Activated CD8-positive, alpha-beta memory T cell treated with anti-CD3 and anti-CD28 coated beads for 1 hour (primary cell): ENCODE measurements around the gene NARF.
"Not testable (repeated sequence)": the region's sequence is repeated elsewhere in the genome, so short reads cannot be mapped to it uniquely, and the experiment has no call there.

Experiments used
- DNase-seq, 2 donors: peaks; one replicate each; pipeline ENCODE4 v3.0.0-alpha.2; 2020; ENCODE audit warnings: low read depth in 1 of 2; ENCODE audit errors: extremely low read depth in 1 of 2

Gene NARF

DNA sequence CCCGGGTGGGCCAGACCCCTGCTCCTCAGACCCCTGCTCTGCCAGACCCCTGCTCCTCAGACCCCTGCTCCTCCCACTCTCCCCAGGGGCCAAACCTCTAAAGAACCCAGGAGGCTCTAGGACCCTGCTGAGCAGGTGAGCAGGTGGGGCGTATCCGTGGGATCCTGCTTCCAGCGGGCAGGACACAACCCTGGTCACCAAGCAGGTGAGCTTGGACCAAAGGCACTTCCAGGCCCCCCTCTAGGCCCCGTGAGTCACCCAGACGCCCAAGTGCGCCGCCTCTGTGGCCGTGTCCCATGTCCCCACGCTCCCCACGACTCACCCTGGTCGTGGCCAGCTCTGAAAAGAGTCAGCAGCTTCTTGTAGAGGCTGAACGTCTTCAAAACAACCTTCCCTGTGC is 13.0 kb upstream of the NARF start:
- no peak for DNase-seq

DNA sequence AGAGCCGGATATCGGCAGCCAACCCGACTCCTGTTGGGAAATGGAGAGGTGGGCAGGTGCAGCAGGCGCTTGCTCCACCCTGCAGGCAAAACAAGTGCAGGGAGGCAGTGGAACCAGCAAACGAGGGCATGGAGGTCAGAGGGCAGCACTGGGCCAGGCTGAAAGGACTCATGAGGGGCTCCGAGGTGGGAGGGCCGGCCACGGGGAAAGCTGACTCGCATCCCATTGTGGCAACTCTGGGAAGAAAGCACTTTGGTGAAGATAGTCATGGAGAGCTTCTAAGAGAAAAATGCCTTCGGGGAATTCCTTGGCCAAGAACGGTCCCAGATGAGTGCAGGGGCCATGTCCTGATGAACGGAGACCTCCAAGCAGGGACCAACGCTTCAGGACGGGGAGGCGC is 12.4 kb upstream of the NARF start:
- no peak for DNase-seq

DNA sequence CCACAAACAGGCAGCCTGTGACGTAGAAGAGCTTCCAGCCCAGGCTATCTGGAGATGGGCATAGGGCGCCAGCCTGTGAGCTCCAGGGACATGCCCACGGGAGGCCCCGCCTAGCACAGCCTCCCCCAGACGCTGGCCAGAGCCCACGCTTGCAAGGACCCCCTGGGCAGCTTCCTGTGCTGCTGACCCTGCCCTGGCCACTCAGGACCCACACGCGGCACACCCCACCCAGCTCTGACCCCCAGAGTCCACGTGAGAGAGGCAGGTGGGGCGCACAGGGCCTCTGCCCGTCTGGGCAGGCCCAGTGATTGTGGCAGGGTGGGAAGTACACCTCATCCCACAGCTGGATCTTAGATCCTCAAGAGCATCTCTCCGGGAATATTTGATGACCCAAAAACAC is 11.9 kb upstream of the NARF start:
- no peak for DNase-seq

DNA sequence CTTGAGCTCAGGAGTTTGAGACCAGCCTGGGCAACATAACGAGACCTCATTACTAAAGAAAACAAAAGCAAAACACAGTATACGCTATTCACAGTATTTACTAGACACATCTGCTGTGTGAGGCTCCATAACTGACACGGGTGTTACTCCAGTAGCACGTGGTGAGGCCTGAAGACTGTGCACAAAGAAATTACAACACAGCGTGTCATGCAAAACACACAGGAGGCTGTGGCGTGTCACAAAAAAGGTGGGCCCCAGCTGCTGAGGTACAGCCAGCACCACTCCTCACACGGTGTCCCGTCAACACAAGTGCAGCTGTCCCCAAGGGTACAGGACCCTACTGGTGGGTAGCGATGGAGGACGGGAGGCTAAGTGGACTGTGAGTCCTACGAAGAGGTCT is 10.7 kb upstream of the NARF start:
- DNase-seq: no peak

DNA sequence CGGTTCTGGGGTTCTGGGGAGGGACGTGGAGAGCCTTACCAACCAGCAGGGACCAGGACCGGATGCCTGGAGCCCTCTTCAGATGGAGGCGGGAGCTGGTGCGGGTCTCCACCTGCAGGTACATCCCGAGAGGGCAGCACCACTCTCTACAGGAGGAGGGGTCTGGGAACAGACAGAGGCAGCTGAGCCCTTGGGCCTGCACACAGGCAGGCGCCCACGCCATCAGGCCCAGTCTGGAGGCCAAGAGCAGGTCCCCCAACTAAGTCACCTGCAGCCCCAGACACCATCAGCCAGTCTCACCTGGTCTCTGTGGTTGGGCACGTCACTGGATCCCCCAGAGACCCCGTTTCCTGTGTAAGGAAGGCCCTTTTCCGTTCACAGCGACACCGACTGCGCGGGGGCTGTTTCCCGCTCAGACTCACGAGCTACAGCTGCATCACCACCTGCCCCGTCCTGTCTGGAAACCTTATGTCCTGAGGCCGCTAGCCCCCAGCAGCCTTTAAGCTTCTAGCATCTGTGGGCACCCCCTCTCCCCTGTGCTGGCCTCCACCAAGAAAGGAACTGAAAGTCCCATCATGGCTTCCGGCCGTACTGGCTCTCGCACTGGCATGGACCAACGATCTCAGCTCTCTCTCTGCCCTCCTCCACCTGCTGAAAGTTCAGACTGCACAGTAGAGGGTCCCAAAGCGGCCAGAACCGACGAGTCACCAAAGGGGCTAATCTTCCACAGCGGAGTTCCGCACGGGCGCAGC is 9.2 kb upstream of the NARF start:
- peak; percentile 47 to 57 for DNase-seq

DNA sequence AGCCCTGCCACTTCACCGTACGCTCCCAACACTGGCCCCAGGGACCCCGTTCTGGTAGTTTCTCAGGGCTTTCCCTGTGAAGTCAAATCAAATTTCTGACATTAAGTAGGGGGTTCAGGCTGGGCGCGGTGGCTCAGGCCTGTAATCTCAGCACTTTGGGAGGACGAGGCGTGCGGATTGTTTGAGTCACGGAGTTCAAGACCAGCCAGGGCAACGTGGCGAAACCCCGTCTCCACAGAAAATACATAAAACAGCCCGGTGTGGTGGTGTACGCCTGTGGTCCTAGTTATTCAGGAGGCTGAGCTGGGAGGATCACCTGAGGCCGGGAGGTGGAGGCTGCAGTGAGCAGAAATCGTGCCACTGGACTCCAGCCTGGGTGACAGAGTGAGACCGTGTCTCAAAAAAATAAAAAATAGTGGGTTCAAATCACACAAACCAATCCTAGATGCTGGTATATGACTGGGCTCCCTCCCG is 8.6 kb upstream of the NARF start:
- DNase-seq: no peak

DNA sequence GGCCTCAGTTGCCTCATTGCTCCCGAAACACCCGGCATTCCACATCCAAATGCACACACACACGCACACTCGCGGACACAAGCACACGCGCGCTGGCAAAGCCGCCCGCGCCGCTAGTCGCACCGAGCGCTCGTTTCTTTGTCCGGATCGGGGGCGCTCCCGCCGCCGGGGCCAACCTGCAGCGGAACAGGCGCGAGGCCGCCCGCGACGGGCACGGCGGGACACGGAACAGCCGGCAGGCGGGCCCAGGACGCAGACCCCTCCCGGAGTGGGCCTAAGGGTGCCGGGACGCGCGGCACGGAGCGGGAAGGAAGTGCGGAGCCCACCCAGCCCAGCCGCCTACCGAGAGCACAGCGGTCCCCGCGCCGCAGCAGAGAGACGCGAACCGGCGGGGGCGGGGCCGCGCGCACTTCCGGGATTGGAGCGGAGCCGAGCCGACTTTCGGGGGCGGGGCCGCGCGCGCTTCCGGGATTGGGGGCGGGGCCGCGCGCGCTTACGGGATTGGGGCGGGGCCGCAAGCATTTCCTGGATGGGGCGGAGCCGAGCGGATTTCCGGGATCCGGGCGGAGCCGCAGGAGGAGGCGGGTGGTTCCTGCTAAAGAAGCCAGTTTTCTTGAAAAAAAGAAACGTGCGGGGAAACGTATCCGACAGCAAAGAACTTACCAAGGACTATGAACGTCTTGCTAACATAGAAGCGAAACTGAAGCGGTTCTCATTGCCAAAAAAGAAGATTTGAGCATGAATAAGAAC is 8.0 kb upstream of the NARF start, which contains the start of gene CYBC1:
TSS of gene CYBC1 (minus strand) at position 396 of the 750 bp plus-strand sequence. CDS start 1,498 bp downstream, outside the sequence.
- DNase-seq: peak; percentile 85 to 94

DNA sequence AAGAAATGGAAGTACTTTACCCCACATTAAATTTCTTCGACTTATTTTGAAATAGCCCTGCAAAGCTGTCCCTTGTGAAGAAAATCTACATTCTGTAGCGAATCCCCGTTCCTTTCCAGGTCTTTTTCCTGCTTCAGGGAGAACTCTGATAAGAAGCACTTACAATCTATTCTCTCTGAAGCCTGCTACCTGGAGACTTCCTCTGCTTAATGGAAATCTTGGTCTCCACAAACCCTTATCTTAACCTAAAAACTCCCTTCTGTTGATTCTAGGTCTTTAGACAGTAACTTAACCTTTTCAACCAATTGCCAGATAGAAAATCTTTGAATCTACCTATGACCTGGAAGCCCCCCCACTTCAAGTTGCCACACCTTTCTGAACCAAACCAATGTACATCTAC is 6.4 kb upstream of the NARF start:
- no peak for DNase-seq

DNA sequence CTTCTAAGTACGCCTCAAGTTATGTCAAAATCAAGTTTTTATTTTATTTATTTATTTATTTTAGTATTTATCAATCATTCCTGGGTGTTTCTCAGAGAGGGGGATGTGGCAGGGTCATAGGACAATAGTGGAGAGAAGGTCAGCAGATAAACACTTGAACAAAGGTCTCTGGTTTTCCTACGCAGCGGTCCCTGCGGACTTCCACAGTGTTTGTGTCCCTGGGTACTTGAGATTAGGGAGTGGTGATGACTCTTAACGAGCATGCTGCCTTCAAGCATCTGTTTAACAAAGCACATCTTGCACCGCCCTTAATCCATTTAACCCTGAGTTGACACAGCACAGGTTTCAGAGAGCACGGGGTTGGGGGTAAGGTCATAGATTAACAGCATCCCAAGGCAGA is 5.4 kb upstream of the NARF start:
- not testable (repeated sequence) for DNase-seq

DNA sequence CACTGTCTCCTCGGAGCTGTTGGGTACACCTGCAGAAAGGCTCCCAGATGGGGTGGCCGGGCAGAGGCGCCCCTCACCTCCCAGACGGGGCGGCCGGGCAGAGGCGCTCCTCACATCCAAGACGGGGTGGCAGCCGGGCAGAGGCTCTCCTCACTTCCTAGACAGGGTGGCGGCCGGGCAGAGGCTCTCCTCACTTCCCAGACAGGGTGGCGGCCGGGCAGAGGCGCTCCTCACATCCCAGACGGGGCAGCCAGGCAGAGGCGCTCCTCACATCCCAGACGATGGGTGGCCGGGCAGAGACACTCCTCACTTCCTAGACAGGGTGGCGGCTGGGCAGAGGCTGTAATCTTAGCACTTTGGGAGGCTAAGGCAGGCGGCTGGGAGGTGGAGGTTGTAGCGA is 4.8 kb upstream of the NARF start:
- not testable (repeated sequence) for DNase-seq

DNA sequence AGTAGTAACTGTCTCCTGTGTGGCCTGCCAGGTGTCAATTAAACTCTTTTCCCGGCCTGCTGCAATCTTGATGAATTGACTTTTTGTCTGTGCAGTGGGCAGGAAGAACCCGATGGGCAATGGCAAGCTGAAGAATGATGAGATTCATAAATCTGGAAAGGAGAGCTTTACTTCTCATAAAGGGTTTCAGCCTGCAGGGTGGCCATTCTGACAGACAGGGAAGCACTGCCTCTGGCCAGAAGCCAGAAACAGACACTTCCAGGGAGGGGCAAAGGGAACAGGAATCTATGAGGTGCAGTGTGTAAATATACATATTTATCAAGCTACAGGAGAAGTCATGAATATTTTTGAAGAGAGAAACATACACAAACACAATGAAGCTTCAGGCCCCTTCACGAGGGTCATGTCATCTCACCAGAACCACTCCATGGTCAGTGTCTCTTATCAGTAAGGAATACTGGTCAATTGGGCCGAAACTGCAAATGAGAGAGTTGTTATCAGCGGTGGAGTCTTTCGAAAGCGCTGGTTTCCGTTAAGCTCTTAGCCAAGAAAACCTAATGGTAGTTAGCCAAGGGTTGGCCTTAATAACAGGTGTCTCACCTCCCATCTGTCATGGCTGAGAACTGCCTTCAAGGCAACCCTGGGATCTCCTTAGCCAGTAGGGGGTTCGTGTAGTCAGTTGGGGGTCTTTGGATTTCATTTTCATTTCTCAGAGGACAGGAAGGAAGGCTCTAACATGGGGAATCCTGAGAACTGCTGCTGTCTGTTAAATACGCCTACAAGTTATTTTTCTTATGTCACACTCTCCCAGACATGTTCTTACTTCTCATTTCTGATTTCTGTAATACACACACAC is 1.2 kb upstream of the NARF start:
- DNase-seq: no peak

DNA sequence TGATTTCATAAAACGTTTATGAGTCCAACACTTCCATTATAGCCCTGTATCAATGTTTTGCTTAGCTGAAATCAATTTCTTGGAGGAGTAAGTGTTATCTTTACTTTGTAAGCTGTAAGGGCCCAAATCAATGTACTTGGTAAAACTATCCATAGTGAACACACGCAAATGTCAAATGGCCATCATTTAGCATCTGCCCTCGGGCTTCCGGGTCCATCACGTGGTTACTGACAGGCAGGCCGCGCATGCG is 687 bp upstream of the NARF start:
- no peak for DNase-seq

DNA sequence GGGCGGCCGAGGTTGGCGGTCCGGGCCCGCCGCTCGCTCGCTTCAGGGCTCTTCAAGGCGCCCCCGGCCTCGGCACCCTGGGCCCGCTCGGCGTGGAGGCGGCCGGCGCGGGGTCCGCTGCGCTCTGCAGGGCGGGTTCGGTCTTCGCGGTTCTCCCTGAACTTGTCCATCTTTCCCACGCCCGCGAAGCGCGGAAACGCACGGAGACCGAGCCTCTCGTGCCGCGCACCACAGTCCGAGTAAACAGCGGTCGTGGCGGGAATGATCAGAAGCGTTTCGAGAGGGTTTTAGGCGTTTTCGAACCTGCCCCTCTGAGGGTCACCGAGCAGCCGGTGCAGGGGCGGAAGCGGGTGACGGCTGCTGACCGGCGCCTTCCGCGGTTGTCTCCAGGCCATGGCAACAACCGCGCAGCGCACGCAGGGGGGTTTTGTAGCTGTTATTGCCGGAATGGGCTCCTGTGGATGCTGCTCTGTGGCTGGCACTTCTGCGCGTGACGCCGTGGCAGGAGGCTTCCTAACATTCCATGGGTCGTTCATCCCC is 414 bp downstream of the NARF start:
- no peak for DNase-seq

DNA sequence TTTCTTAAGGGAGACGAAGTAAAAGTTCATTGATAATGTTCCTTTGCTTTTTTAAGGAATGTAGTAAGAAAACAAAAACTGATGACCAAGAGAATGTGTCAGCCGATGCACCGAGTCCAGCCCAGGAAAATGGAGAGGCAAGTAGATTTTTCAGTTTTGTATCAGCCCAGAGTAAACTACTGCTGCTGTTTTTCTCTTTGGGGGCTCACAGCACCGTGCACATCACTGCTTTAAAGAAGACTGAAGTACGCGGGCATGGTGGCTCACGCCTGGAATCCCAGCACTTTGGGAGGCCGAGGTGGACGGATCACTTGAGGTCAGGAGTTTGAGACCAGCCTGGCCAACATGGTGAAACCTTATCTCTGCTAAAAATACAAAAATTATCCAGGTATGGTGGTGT is 1.4 kb downstream of the NARF start:
- DNase-seq: not testable (repeated sequence)

DNA sequence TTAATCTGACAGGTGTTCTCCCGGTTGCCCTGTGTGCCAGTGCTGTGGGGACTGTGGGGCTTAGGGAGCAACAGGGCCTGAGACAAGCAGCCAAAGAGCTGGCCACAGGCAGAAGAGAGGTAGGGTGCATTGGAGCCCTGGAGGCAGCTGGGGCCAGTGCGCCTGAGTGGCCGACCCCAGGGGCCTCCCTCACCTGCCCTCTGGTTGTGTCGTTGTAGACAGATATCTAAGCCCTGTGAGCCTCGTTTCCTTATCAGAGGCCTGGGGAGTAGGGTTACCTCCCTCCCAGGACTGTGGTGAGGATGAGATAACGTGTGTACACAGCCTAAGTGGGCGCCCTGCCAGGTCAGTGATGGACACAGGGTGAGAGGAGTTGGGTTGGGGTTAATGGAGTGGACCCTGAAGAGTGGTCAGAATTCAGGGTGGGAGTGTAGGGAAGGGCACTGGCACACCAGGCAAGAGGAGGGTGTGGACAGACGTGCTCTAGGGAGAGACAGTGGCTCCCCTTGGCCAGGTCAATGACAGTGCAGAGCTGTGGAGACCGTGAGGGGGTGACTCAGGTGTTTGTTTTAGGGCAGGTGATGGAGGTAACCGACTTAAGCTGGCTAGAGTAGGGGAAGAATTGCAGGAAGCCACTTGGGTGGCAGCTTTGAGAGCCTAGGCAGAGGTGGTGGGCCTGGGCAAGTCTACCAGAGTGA is 3.4 kb downstream of the NARF start:
- no peak for DNase-seq

DNA sequence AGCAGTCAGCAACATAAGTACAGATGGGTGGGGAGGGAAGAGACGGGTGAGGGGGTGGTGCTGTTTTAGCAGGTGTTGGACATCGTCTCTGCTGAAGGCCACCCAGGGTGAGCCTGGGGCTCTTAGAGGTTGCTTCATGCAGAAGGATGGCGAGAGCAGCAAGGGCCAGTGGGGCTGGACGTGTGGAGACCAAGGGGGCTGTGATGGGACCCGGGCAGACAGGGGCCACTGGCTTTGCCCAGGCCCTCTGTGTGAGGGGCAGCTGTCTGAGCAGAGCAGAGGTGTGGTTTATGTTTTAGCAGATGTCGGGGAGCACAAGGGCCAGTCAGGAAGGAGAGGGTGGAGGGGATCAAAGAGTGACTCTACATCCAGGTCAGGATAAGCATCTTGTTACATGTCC is 4.8 kb downstream of the NARF start:
- DNase-seq: no peak

DNA sequence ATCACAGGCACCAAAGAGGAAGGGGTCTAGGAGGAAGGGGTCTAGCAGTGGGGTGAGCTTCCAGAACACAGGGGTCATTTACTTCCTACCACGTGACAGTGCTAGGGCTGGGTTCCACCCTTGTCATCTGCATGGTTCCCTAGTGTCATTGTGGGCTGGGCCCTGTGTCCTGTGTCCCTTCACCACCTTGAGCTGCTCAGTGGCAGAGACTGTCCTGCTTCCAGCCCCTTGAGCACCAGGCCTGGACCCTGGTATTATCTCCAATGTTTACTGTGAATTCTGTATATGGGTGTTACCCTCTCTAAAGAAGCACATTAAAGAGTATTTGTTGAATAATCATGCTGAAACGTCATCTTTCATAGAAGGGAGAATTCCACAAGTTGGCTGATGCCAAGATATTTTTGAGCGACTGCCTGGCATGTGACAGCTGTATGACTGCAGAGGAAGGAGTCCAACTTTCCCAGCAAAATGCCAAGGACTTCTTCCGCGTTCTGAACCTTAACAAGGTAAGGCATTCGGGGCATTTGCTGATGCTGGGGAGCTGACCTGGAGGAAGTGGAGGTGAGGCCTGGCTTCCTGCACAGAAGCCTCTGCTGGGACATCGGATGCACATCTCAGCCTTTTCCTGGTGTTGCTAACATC is 5.5 kb downstream of the NARF start:
- no peak for DNase-seq

DNA sequence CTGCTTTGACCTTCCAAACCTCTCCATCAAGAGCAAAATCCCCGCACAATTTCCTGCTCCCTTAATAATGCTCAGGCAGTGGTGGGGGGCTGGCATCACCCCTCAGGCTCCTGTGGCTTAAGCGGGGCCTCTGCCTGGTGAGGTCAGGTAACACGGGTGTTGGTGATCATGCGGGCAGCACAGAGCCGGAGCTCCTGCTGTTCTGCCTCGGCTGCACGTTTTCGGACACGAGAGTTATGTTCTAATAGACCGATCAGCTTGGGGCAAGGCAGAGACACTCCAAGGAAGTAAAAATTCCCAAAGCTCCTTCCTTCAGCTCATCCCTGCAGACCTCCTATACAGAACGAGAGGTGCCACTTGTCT is 6.0 kb downstream of the NARF start:
- no peak for DNase-seq

DNA sequence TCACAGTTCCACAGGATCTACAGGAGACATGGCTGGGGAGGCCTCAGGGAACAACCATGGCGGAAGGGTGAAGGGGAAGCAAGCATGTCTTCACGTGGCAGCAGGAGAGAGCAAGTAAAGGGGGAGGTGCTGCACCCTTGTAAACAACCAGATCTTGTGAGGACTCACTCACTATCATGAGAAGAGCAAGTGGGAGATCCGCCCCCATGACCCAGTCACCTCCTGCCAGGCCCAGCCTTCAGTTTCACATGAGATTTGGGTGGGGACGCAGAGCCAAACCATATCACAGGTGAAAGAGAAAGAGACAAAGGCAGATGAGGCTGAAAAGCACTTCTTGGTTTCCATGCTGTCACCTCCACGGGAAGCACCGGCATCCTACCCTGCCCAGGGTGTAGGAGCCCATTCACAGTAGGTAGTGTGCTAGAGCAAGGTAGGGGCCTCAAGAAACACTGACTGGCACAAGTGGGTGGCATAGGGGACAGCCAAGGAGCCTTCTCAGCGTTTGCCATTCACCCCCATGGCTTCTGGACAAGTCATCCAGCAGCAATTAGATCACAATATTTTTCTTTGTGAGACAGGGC is 6.6 kb downstream of the NARF start:
- no peak for DNase-seq

DNA sequence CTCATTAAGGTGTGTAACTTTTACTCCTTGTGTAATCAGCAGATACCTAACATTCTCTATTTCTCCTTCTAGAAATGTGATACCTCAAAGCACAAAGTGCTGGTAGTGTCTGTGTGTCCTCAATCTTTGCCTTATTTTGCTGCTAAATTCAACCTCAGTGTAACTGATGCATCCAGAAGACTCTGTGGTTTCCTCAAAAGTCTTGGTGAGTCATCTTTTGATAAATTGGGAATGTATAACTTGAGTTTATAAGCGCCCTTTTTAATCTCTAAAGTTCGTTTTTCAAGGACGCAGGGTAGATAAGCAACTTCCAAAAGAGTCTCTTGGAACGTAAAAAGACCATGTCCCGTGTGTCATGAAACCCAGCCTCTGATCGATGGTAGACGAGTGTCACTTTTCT is 10.2 kb downstream of the NARF start:
- no peak for DNase-seq
